ENCODE data around the gene PLEKHG5.

PLEKHG5 gene

GRCh38 chr1:6427441-6428390 lies 63.8 kb downstream of the PLEKHG5 start:
- DNase-seq (ENCODE audit: low read depth, low spot score) = no peak

- DNase-seq (ENCODE audit: low read depth, low spot score) = no peak
Observed at GRCh38 chr1:6426972-6427350, 64.5 kb downstream of the PLEKHG5 start.

- DNase-seq (ENCODE audit: low read depth, low spot score) = no peak
Observed at GRCh38 chr1:6426277-6426971, 65.0 kb downstream of the PLEKHG5 start.

- DNase-seq (ENCODE audit: low read depth, low spot score) = no peak
Observed at GRCh38 chr1:6425658-6426057, 65.8 kb downstream of the PLEKHG5 start.

GRCh38 chr1:6424619-6425593 lies 66.6 kb downstream of the PLEKHG5 start, which contains the start of gene ESPN:
TSS of gene ESPN (plus strand) at chr1:6424776. CDS start at chr1:6424956, 180 bp downstream.
- no peak for DNase-seq (ENCODE audit: low read depth, low spot score)

GRCh38 chr1:6424000-6424565 lies 67.4 kb downstream of the PLEKHG5 start:
- no peak for DNase-seq (ENCODE audit: low read depth, low spot score)

GRCh38 chr1:6423321-6423999 lies 68.0 kb downstream of the PLEKHG5 start:
- DNase-seq (ENCODE audit: low read depth, low spot score) = no peak

GRCh38 chr1:6421266-6421665 lies 70.2 kb downstream of the PLEKHG5 start:
- DNase-seq (ENCODE audit: low read depth, low spot score) = no peak

- DNase-seq (ENCODE audit: low read depth, low spot score) = no peak
Observed at GRCh38 chr1:6420454-6421042, 70.9 kb downstream of the PLEKHG5 start.

- DNase-seq (ENCODE audit: low read depth, low spot score) = no peak
Observed at GRCh38 chr1:6419804-6420453, 71.5 kb downstream of the PLEKHG5 start, which contains the start of gene HES2. TSS of gene HES2 (minus strand) at chr1:6419919. CDS start at chr1:6419820, 99 bp downstream.

- no peak for DNase-seq (ENCODE audit: low read depth, low spot score)
Observed at GRCh38 chr1:6419397-6419803, 72.1 kb downstream of the PLEKHG5 start.

- no peak for DNase-seq (ENCODE audit: low read depth, low spot score)
Observed at GRCh38 chr1:6418668-6419396, 72.6 kb downstream of the PLEKHG5 start.

GRCh38 chr1:6417961-6418667 lies 73.4 kb downstream of the PLEKHG5 start:
- DNase-seq (ENCODE audit: low read depth, low spot score) = no peak

Data from smooth muscle cell of the brain vasculature (primary cell).